ENCODE measurements around the gene SLC17A1.

Gene SLC17A1

DNA sequence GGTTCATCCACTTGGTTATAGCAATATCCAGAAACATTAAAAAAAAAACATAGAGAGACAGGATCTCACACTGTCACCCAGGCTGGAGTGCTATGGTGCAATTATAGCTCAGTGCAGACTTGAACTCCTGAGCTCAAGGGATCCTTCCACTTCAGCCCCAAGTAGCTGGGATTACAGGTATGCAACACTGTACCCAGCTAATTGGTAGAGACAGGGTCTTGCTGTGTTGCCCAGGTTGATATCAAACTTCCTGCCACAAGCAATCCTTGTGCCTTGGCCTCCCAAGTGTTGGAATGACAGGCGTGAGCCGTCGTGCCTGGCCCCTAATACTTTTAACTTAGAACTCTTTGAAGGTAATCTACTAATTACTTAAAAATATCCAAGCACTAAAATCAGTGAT lies 818 bp upstream of the SLC17A1 start:
- Histone ChIP-seq H3K9ac (ENCODE audit: insufficient read length, low read depth) (no peak overlapping the region), H3K4me3 (ENCODE audit: insufficient read length, low read depth) (no peak overlapping the region), H3K4me1 (ENCODE audit: insufficient read depth, insufficient read length) (no peaks in the 10 kb centered on the region), H3K27me3 (ENCODE audit: insufficient read depth, insufficient read length) (no peaks in the 10 kb centered on the region), H3K9me3 (ENCODE audit: insufficient read depth, low read length) (no peaks in the 10 kb centered on the region), H3K36me3 (ENCODE audit: insufficient read depth, insufficient read length, low read length) (no peaks in the 10 kb centered on the region)
- no peak for DNase-seq (ENCODE audit: low read depth, low spot score)
- TF ChIP-seq ZNF274 (IDR thresholded peaks at IDR 0.05; ENCODE audit: low read depth, low read length) = no peak
- TF ChIP-seq YY1 (IDR thresholded peaks at IDR 0.05; ENCODE audit: insufficient read depth, insufficient read length) = no peak
- TF ChIP-seq SUZ12 (IDR thresholded peaks at IDR 0.05; ENCODE audit: extremely low read depth, insufficient read depth, insufficient read length) = no peak

DNA sequence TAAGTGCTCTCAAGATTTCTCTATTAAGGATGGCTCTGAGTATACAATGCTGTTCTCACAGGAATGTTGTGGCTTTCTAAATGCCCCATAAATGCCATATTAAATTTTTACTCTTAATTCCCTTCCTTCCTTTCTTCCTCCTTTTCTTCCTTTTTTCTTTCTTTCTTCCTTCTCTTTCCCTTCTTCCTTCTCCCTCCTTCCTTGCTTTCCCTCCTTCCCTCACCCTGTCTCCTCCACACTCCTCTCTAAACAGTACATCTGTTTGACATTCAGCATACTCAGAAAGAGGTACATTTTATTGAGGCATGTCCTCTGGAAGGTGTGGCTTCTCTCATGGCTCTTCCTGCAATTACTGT lies 433 bp upstream of the SLC17A1 start:
- H3K4me3 ChIP-seq (ENCODE audit: insufficient read length, low read depth) = no peak overlapping the region
- no peak for DNase-seq (ENCODE audit: low read depth, low spot score)
- no peaks in the 10 kb centered on the region for H3K9me3 ChIP-seq (ENCODE audit: insufficient read depth, low read length)
- H3K27me3 ChIP-seq (ENCODE audit: insufficient read depth, insufficient read length) = no peaks in the 10 kb centered on the region
- no peaks in the 10 kb centered on the region for H3K4me1 ChIP-seq (ENCODE audit: insufficient read depth, insufficient read length)
- no peaks in the 10 kb centered on the region for H3K36me3 ChIP-seq (ENCODE audit: insufficient read depth, insufficient read length, low read length)
- H3K9ac ChIP-seq (ENCODE audit: insufficient read length, low read depth) = no peak overlapping the region
- TF ChIP-seq ZNF274 (IDR thresholded peaks at IDR 0.05; ENCODE audit: low read depth, low read length) (no peak), YY1 (IDR thresholded peaks at IDR 0.05; ENCODE audit: insufficient read depth, insufficient read length) (no peak), SUZ12 (IDR thresholded peaks at IDR 0.05; ENCODE audit: extremely low read depth, insufficient read depth, insufficient read length) (no peak)

DNA sequence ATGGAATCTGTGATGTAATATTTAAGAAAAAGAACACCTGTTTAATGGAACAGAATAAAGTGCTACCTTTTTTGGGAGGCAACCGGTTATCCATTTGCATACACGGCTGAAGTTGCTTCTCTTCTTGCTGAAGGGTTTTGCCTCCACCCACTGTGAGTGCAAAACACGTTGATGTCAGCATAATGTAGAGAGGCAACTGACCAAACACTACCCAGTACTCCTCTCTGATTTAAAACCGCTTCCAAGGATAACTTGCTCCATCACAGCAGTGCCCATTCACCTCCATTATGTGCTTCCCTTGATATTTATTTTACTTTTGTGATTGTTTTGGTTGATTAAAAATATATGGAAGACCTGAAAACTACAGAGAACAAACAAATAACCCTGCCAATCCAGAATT lies 1.4 kb downstream of the SLC17A1 start:
- H3K4me3 ChIP-seq (ENCODE audit: insufficient read length, low read depth) = no peak overlapping the region
- H3K9me3 ChIP-seq (ENCODE audit: insufficient read depth, low read length) = no peaks in the 10 kb centered on the region
- no peaks in the 10 kb centered on the region for H3K27me3 ChIP-seq (ENCODE audit: insufficient read depth, insufficient read length)
- no peaks in the 10 kb centered on the region for H3K4me1 ChIP-seq (ENCODE audit: insufficient read depth, insufficient read length)
- TF ChIP-seq SUZ12 (IDR thresholded peaks at IDR 0.05; ENCODE audit: extremely low read depth, insufficient read depth, insufficient read length) (no peak), YY1 (IDR thresholded peaks at IDR 0.05; ENCODE audit: insufficient read depth, insufficient read length) (no peak), ZNF274 (IDR thresholded peaks at IDR 0.05; ENCODE audit: low read depth, low read length) (no peak)
- no peak for DNase-seq (ENCODE audit: low read depth, low spot score)
- H3K36me3 ChIP-seq (ENCODE audit: insufficient read depth, insufficient read length, low read length) = no peaks in the 10 kb centered on the region
- no peak overlapping the region for H3K9ac ChIP-seq (ENCODE audit: insufficient read length, low read depth)

DNA sequence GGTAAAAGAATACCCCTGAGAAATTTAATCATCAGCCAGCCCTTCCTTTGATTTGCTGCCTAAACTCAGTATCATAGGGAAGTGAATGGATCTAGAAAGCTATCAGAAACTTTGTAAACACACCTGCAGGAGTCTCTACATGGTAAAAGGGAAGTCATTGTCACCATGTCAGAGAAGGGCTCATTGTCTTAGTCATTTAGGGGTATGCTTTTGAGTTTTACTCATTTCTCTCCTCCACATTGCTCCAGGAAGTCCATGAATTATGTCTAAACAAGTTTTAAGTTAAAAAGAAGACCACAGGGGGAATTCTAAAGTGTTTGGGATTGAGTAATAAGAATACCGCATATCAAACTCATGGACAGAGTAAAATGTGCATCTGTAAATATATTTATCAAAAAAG lies 2.5 kb downstream of the SLC17A1 start:
- Histone ChIP-seq H3K4me1 (ENCODE audit: insufficient read depth, insufficient read length) (no peaks in the 10 kb centered on the region), H3K9me3 (ENCODE audit: insufficient read depth, low read length) (no peaks in the 10 kb centered on the region), H3K4me3 (ENCODE audit: insufficient read length, low read depth) (no peak overlapping the region), H3K36me3 (ENCODE audit: insufficient read depth, insufficient read length, low read length) (no peaks in the 10 kb centered on the region), H3K27me3 (ENCODE audit: insufficient read depth, insufficient read length) (no peaks in the 10 kb centered on the region), H3K9ac (ENCODE audit: insufficient read length, low read depth) (no peak overlapping the region)
- TF ChIP-seq SUZ12 (IDR thresholded peaks at IDR 0.05; ENCODE audit: extremely low read depth, insufficient read depth, insufficient read length) (no peak), ZNF274 (IDR thresholded peaks at IDR 0.05; ENCODE audit: low read depth, low read length) (no peak), YY1 (IDR thresholded peaks at IDR 0.05; ENCODE audit: insufficient read depth, insufficient read length) (no peak)
- DNase-seq (ENCODE audit: low read depth, low spot score) = no peak

DNA sequence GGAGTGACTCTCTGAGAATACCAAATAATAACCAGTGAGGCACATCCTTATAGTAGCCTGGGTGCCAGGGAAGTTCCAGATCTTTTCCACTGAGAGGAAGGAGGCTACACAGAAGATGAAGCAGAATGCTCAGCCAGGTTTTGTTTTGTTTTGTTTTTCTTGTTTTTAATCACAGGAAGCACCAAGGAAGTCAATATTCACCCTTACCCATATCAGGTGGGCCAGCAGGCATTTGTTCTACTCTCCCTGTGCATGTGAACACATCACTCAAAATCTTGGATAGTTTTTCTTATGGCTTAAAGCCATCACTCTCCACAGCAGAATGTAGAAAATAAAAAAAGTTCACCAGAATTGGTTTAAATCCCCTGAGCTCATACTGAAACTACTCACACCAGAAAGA lies 10.5 kb downstream of the SLC17A1 start:
- Histone ChIP-seq H3K4me1 (ENCODE audit: insufficient read depth, insufficient read length) (no peaks in the 10 kb centered on the region), H3K9ac (ENCODE audit: insufficient read length, low read depth) (no peak overlapping the region), H3K27me3 (ENCODE audit: insufficient read depth, insufficient read length) (no peaks in the 10 kb centered on the region), H3K4me3 (ENCODE audit: insufficient read length, low read depth) (no peak overlapping the region), H3K36me3 (ENCODE audit: insufficient read depth, insufficient read length, low read length) (no peaks in the 10 kb centered on the region), H3K9me3 (ENCODE audit: insufficient read depth, low read length) (no peaks in the 10 kb centered on the region)
- TF ChIP-seq ZNF274 (IDR thresholded peaks at IDR 0.05; ENCODE audit: low read depth, low read length) = no peak
- no peak for TF ChIP-seq SUZ12 (IDR thresholded peaks at IDR 0.05; ENCODE audit: extremely low read depth, insufficient read depth, insufficient read length)
- no peak for TF ChIP-seq YY1 (IDR thresholded peaks at IDR 0.05; ENCODE audit: insufficient read depth, insufficient read length)
- no peak for DNase-seq (ENCODE audit: low read depth, low spot score)

DNA sequence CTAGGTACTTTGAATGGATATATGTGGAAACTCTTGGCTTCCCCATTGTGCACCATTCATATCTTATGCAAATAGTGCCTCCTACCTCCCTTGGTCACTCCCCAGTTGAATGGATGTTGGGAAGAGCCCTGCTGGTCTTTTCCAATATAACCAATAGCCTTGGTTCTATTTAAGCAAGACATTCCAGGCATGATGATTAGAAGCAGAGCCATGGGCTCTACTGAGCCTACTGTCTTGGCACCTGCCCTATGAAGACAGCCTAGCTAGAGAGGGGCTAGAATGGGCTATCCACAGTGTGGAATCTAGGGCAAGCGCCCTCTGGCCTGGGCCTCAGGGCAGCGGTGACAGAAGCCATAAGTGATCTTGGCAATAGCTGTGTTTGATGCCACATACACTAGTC lies 15.6 kb downstream of the SLC17A1 start:
- H3K27me3 ChIP-seq (ENCODE audit: insufficient read depth, insufficient read length) = no peaks in the 10 kb centered on the region
- no peak overlapping the region for H3K9ac ChIP-seq (ENCODE audit: insufficient read length, low read depth)
- DNase-seq (ENCODE audit: low read depth, low spot score) = no peak
- H3K4me1 ChIP-seq (ENCODE audit: insufficient read depth, insufficient read length) = no peaks in the 10 kb centered on the region
- no peaks in the 10 kb centered on the region for H3K36me3 ChIP-seq (ENCODE audit: insufficient read depth, insufficient read length, low read length)
- TF ChIP-seq SUZ12 (IDR thresholded peaks at IDR 0.05; ENCODE audit: extremely low read depth, insufficient read depth, insufficient read length) (no peak), YY1 (IDR thresholded peaks at IDR 0.05; ENCODE audit: insufficient read depth, insufficient read length) (no peak), ZNF274 (IDR thresholded peaks at IDR 0.05; ENCODE audit: low read depth, low read length) (no peak)
- H3K9me3 ChIP-seq (ENCODE audit: insufficient read depth, low read length) = no peaks in the 10 kb centered on the region
- H3K4me3 ChIP-seq (ENCODE audit: insufficient read length, low read depth) = no peak overlapping the region

DNA sequence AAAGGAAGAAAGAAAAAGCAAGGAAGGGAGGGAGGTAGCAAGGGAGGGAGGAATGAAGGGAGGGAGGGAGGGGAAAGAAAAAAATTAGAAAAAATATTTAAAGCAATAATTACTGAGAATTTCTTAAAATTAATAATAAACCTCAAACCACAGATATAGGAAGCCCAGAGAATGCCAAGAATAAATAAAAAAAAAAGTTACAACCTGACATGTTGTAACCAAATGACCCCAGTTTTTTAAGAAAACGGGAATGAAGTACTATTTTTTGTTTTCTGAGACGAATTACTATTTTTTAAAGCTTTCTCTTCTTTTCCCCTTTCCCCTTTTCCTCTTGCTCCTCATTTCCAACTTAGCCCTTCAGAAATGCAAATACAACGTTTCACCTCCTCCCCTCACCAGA lies 16.7 kb downstream of the SLC17A1 start:
- Histone ChIP-seq H3K36me3 (ENCODE audit: insufficient read depth, insufficient read length, low read length) (no peaks in the 10 kb centered on the region), H3K9me3 (ENCODE audit: insufficient read depth, low read length) (no peaks in the 10 kb centered on the region), H3K9ac (ENCODE audit: insufficient read length, low read depth) (no peak overlapping the region), H3K27me3 (ENCODE audit: insufficient read depth, insufficient read length) (no peaks in the 10 kb centered on the region), H3K4me3 (ENCODE audit: insufficient read length, low read depth) (no peak overlapping the region), H3K4me1 (ENCODE audit: insufficient read depth, insufficient read length) (no peaks in the 10 kb centered on the region)
- no peak for DNase-seq (ENCODE audit: low read depth, low spot score)
- no peak for TF ChIP-seq YY1 (IDR thresholded peaks at IDR 0.05; ENCODE audit: insufficient read depth, insufficient read length)
- no peak for TF ChIP-seq ZNF274 (IDR thresholded peaks at IDR 0.05; ENCODE audit: low read depth, low read length)
- no peak for TF ChIP-seq SUZ12 (IDR thresholded peaks at IDR 0.05; ENCODE audit: extremely low read depth, insufficient read depth, insufficient read length)

DNA sequence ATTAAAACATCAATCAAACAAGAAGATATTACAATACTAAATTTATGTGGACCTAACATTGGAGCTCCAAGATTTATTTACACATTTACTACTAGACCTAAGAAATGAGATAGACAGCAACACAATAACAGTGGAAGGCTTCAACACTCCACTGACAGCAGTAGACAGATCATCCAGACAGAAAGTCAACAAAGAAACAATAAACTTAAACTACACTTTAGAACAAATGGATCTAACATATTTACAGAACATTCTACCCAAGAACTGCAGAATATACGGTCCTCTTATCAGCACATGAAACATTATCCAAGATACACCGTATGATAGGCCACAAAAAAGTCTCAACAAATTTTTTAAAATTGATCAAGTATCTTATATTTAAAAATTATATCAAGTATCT lies 27.0 kb downstream of the SLC17A1 start:
- no peaks in the 10 kb centered on the region for H3K4me1 ChIP-seq (ENCODE audit: insufficient read depth, insufficient read length)
- H3K36me3 ChIP-seq (ENCODE audit: insufficient read depth, insufficient read length, low read length) = no peaks in the 10 kb centered on the region
- H3K4me3 ChIP-seq (ENCODE audit: insufficient read length, low read depth) = no peak overlapping the region
- no peak for DNase-seq (ENCODE audit: low read depth, low spot score)
- H3K27me3 ChIP-seq (ENCODE audit: insufficient read depth, insufficient read length) = no peaks in the 10 kb centered on the region
- TF ChIP-seq YY1 (IDR thresholded peaks at IDR 0.05; ENCODE audit: insufficient read depth, insufficient read length) (no peak), SUZ12 (IDR thresholded peaks at IDR 0.05; ENCODE audit: extremely low read depth, insufficient read depth, insufficient read length) (no peak)
- no peak overlapping the region for H3K9ac ChIP-seq (ENCODE audit: insufficient read length, low read depth)
- H3K9me3 ChIP-seq (ENCODE audit: insufficient read depth, low read length) = no peaks in the 10 kb centered on the region
